Omental fat pad (tissue), 4 donors: Measurements from ENCODE around the gene RIMS4. TPM values are rescaled to one million over a fixed set of nuclear protein-coding genes. Genes with fewer than 3 reads are reported as not detected.

Source experiments
- ATAC-seq: fragments of 150-250 bp; one replicate; pipeline ENCODE4 v1.9.1; 2016; ENCODE audit warnings: mild to moderate bottlenecking, moderate library complexity; ENCODE audit not compliant: low FRiP score
- DNase-seq: peaks from one replicate; pipeline ENCODE4 v3.0.0-alpha.2; 2019; ENCODE audit warnings: low spot score
- CTCF ChIP-seq, 3 donors: fragments of 450-650 bp; IDR thresholded peaks; one replicate each; pipeline ENCODE4 v1.5.1; 2016 to 2017; ENCODE audit warnings: antibody characterized with exemption in 3 of 3, mild to moderate bottlenecking in 3 of 3, moderate library complexity in 2 of 3
- total RNA-seq, 4 donors: library from RNA; depleted of rRNA; stranded (reverse); fragments of >200 nt; gene quantifications; one replicate each; pipeline ENCODE4 v1.1.0, GENCODE V29; 2016

RIMS4 gene
- under 1 TPM; 0.60 to 0.88 (median 0.72) TPM for total RNA-seq

- TF ChIP-seq CTCF (IDR thresholded peaks at IDR 0.05): no peak
- ATAC-seq: no peak
- no peak for DNase-seq
Measured at GRCh38 chr20:44810391-44811149, at the start of gene RIMS4. TSS of gene RIMS4 (minus strand) at chr20:44810546. CDS start at chr20:44810271, 275 bp downstream.

- DNase-seq: no peak
- no peak for TF ChIP-seq CTCF (IDR thresholded peaks at IDR 0.05)
- no peak for ATAC-seq
Measured at GRCh38 chr20:44858606-44859360, 48.4 kb upstream of the RIMS4 start.

GRCh38 chr20:44856856-44857448, 46.6 kb upstream of the RIMS4 start:
- no peak for ATAC-seq
- TF ChIP-seq CTCF (IDR thresholded peaks at IDR 0.05): no peak
- DNase-seq: no peak

- TF ChIP-seq CTCF (IDR thresholded peaks at IDR 0.05): no peak
Measured at GRCh38 chr20:44856442-44856841, 46.1 kb upstream of the RIMS4 start.

GRCh38 chr20:44851545-44851944, 41.2 kb upstream of the RIMS4 start:
- ATAC-seq (no peak), DNase-seq (no peak)
- TF ChIP-seq CTCF (IDR thresholded peaks at IDR 0.05): no peak

More at GRCh38 chr20:44856442-44856841, 46.1 kb upstream of the RIMS4 start:
- ATAC-seq (no peak), DNase-seq (no peak)

- DNase-seq (no peak), ATAC-seq (no peak)
- TF ChIP-seq CTCF (IDR thresholded peaks at IDR 0.05): no peak
Measured at GRCh38 chr20:44850837-44851236, 40.5 kb upstream of the RIMS4 start.
